Chondrocyte (in vitro differentiated cells): ENCODE measurements around the gene P2RX2. TPM values are rescaled to one million over a fixed set of nuclear protein-coding genes. Genes with fewer than 3 reads are reported as not detected.

ENCODE experiments used
- DNase-seq: peaks from one replicate; pipeline ENCODE4 v3.0.0; 2021; ENCODE audit warnings: mixed read lengths, low spot score
- H3K27ac Mint-ChIP-seq: one replicate; pipeline ENCODE4 v1.8.0; 2021; ENCODE audit warnings: mild to moderate bottlenecking, moderate library complexity, mixed read lengths; ENCODE audit not compliant: unreplicated experiment
- H3K27me3 Mint-ChIP-seq: 2 replicates; pipeline ENCODE4 v1.8.0; 2021; ENCODE audit warnings: low read depth, mixed read lengths
- H3K36me3 Mint-ChIP-seq: 2 replicates; pipeline ENCODE4 v1.8.0; 2021; ENCODE audit warnings: low read depth, mixed read lengths
- H3K4me1 Mint-ChIP-seq: 2 replicates; pipeline ENCODE4 v1.8.0; 2021; ENCODE audit warnings: low read depth, mild to moderate bottlenecking, mixed read lengths
- H3K4me3 Mint-ChIP-seq: one replicate; pipeline ENCODE4 v1.8.0; 2021; ENCODE audit warnings: mild to moderate bottlenecking, moderate library complexity, mixed read lengths; ENCODE audit not compliant: unreplicated experiment
- H3K9me3 Mint-ChIP-seq: 2 replicates; pipeline ENCODE4 v1.8.0; 2021; ENCODE audit warnings: low read depth, mixed read lengths
- total RNA-seq: library from RNA; stranded (reverse); gene quantifications from 3 replicates; pipeline ENCODE4 v1.2.1, GENCODE V29; 2021
- TF ChIP-seq, protein P1 (sequence below): fragments of 200-600 bp; sonication (generic); IDR thresholded peaks from 2 replicates; pipeline ENCODE4 v1.5.0; 2021; ENCODE audit warnings: antibody characterized with exemption, mild to moderate bottlenecking, moderate library complexity

Gene P2RX2
- total RNA-seq, 1 donor from 2014 or later: not detected

- no peak overlapping the region for H3K4me3 Mint-ChIP-seq
- no peak overlapping the region for H3K27ac Mint-ChIP-seq
- no peaks in the 10 kb centered on the region for H3K9me3 Mint-ChIP-seq
- TF ChIP-seq, protein P1, sequence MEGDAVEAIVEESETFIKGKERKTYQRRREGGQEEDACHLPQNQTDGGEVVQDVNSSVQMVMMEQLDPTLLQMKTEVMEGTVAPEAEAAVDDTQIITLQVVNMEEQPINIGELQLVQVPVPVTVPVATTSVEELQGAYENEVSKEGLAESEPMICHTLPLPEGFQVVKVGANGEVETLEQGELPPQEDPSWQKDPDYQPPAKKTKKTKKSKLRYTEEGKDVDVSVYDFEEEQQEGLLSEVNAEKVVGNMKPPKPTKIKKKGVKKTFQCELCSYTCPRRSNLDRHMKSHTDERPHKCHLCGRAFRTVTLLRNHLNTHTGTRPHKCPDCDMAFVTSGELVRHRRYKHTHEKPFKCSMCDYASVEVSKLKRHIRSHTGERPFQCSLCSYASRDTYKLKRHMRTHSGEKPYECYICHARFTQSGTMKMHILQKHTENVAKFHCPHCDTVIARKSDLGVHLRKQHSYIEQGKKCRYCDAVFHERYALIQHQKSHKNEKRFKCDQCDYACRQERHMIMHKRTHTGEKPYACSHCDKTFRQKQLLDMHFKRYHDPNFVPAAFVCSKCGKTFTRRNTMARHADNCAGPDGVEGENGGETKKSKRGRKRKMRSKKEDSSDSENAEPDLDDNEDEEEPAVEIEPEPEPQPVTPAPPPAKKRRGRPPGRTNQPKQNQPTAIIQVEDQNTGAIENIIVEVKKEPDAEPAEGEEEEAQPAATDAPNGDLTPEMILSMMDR: no peak
- peaks cover 5% of the 10 kb centered on the region for H3K36me3 Mint-ChIP-seq
- no peaks in the 10 kb centered on the region for H3K4me1 Mint-ChIP-seq
- no peaks in the 10 kb centered on the region for H3K27me3 Mint-ChIP-seq
- no peak for DNase-seq
These were observed 47.0 kb upstream of the P2RX2 start for GRCh38 chr12:132571598-132571997.

DNA sequence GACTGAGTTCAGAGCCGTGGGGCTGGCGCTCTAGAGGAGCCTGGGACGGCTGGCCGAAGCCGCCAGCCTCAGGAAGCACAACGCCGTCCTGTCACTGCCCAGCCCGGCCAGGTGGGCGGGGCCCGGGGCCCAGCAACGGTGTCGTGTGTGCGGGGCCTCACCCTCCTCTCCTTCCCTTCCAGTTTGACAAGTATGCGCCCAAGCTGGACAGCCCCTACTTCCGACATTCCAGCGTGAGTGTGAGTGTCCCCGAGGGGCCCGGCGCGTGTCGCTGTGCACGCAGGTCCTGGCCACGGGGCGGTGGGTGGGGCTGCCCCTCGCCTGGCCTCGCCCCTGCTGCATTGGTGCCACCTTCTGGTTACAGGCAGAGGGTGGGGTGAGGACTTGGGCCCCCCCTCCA lies 46.5 kb upstream of the P2RX2 start:
- TF ChIP-seq, protein P1: no peak
- Mint-ChIP-seq H3K27ac (no peak overlapping the region), H3K9me3 (no peaks in the 10 kb centered on the region), H3K36me3 (peaks cover 5% of the 10 kb centered on the region), H3K27me3 (no peaks in the 10 kb centered on the region), H3K4me1 (no peaks in the 10 kb centered on the region), H3K4me3 (no peak overlapping the region)
- no peak for DNase-seq

DNA sequence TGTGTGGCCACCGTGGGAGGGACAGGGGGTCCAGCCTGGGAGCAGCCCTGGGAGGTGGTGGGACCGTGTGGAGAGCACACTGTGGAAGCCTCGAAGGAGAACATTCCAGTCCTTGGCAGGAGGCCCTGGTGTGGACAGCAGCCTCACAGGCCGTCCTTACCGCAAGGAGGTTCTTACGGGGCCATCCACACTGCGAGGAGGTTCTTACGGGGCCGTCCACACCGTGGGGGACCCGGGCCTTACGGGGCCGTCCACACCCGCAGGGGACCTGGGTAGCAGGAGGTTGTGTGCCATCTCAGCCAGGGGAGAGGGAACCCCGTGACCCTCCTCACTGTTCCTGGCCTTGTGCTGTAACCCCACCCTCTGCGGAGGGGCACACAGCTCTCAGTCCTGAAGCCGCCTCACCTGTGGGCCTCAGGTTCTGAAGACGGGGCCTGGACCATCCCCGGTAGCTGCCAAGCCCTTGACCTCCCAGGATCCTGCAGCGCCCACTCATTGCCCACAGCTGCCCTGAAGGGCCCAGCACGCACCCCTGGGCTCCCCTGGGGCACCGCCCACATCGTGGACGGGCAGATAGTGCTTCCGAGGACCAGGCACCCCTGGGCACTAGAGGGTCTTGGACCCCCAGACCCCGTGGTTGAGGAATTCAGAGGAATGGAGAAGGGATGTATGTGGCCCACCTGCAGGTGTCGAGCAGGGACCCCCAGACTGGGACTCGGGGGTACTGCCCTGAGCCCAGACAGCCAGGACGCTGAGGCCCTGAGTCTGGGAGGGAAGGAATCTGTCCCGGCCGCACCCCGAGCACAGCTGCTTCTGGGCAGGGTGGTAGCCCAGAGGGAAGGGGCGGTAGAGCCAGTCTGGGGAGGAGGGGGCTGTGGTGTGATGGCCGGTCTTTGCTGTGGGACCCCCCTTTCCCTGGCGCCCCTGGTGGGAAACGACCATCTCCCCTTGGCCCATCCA lies 45.5 kb upstream of the P2RX2 start:
- Mint-ChIP-seq H3K9me3 (no peaks in the 10 kb centered on the region), H3K36me3 (peaks cover 9% of the 10 kb centered on the region), H3K4me3 (no peak overlapping the region), H3K4me1 (no peaks in the 10 kb centered on the region), H3K27me3 (no peaks in the 10 kb centered on the region), H3K27ac (no peak overlapping the region)
- TF ChIP-seq, protein P1: no peak
- no peak for DNase-seq

DNA sequence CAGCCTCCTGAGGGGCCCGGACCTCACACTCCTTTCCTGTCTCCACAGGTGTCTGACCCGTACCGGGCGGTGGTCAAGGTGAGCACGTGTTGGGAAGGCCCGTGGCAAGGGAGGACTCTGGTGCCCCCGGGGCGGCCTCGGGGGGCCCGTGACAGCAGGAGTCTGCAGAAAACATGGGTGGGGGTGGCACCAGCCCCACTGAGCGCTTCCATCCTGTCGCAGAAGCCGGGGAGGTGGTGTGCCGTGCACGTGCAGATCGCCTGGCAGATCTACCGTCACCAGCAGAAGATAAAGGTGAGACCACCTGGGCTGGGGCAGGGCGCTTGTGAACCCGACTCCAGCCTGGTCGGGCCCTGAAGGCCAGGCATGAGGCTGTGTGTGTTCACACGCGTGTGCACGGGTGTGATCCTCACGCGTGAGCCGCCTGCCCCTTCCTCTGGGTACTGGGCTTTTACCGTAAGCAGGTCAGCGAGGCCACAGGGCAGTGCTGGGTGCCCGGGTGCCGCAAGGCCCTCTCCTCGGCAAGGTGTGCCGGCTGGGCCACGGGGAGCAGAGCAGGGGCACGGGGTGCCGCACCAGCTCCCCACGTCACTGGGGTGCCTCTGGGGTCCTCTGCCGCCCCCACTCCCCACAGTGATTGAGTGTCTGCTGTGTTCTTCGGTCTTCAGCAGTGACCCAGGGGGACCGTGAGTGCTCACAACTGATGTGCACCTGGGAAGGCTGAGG lies 44.1 kb upstream of the P2RX2 start:
- Mint-ChIP-seq H3K9me3 (no peaks in the 10 kb centered on the region), H3K27me3 (no peaks in the 10 kb centered on the region), H3K36me3 (peaks cover 9% of the 10 kb centered on the region), H3K27ac (no peak overlapping the region), H3K4me3 (no peak overlapping the region), H3K4me1 (no peaks in the 10 kb centered on the region)
- no peak for DNase-seq
- TF ChIP-seq, protein P1: no peak

DNA sequence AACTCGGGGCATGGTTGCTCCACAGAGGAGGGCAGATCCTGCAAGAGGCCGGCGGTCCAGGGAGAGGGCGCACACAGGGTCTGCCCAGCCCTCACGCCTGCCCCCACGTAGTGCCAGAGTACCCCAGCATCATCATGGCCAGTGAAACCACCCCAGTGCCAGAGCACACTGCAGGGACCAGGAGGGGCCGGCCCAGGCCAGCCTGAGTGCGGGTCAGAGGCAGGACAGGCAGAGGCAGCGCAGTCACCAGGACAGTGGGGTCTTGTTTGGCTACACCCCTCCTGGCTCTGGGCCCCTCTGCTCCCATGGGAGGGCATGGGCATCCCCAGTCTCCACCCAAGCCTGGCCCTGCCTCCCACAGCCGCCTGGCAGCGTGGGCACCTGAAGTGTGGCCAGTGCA lies 42.9 kb upstream of the P2RX2 start:
- TF ChIP-seq, protein P1: no peak
- Mint-ChIP-seq H3K36me3 (peaks cover 12% of the 10 kb centered on the region), H3K27me3 (no peaks in the 10 kb centered on the region), H3K4me3 (no peak overlapping the region), H3K9me3 (no peaks in the 10 kb centered on the region), H3K27ac (no peak overlapping the region), H3K4me1 (no peaks in the 10 kb centered on the region)
- DNase-seq: no peak
